K562 (cell line): ENCODE measurements around the gene ERVFRD-1.
A peak's percentile ranks its signal among the peaks of the same experiment; 100 is the strongest.

ENCODE experiments used
- BHLHE40 ChIP-seq: IDR thresholded peaks from 2 replicates; pipeline ENCODE4 v1.6.1; 2011; ENCODE audit warnings: low read length, improper control_type of control experiment
- ESRRA ChIP-seq: fragments of 450-650 bp; IDR thresholded peaks from 2 replicates; pipeline ENCODE4 v1.6.1; 2014; ENCODE audit warnings: low read depth, mild to moderate bottlenecking, moderate library complexity, borderline replicate concordance
- FOXK2 ChIP-seq, 2 experiments: fragments of 450-650 bp; IDR thresholded peaks in 1 of 2; conservative IDR thresholded peaks in 1 of 2; 2 replicates each; pipeline ENCODE4 v1.6.1; 2016; ENCODE audit warnings: low read depth in 2 of 2, mild to moderate bottlenecking in 1 of 2
- MAZ ChIP-seq, 2 experiments: fragments of 450-650 bp in 1 of 2; sonication (generic) in 1 of 2; formaldehyde crosslinking; IDR thresholded peaks in 1 of 2; conservative IDR thresholded peaks in 1 of 2; 2 replicates each; pipeline versions ENCODE4 v1.4.0 to v1.5.0; 2020; ENCODE audit warnings: mild to moderate bottlenecking in 1 of 2, missing genetic modification reagents in 1 of 2
- MXI1 ChIP-seq: IDR thresholded peaks from 2 replicates; pipeline ENCODE4 v1.6.1; 2011; ENCODE audit warnings: low read depth, mild to moderate bottlenecking, improper control_type of control experiment, low read length
- TF ChIP-seq, protein P1 (sequence below): sonication (generic); formaldehyde crosslinking; IDR thresholded peaks from 2 replicates; pipeline ENCODE4 v1.8.0; 2022; ENCODE audit warnings: mild to moderate bottlenecking, low read depth, missing genetic modification reagents
- TF ChIP-seq, protein P2 (sequence below): sonication (generic); formaldehyde crosslinking; IDR thresholded peaks from 2 replicates; pipeline ENCODE4 v1.8.0; 2023; ENCODE audit warnings: mild to moderate bottlenecking, missing genetic modification reagents
- TF ChIP-seq, protein P3 (sequence below): fragments of 250-450 bp; sonication (Bioruptor Pico); IDR thresholded peaks from 2 replicates; pipeline ENCODE4 v1.4.0; 2020

DNA sequence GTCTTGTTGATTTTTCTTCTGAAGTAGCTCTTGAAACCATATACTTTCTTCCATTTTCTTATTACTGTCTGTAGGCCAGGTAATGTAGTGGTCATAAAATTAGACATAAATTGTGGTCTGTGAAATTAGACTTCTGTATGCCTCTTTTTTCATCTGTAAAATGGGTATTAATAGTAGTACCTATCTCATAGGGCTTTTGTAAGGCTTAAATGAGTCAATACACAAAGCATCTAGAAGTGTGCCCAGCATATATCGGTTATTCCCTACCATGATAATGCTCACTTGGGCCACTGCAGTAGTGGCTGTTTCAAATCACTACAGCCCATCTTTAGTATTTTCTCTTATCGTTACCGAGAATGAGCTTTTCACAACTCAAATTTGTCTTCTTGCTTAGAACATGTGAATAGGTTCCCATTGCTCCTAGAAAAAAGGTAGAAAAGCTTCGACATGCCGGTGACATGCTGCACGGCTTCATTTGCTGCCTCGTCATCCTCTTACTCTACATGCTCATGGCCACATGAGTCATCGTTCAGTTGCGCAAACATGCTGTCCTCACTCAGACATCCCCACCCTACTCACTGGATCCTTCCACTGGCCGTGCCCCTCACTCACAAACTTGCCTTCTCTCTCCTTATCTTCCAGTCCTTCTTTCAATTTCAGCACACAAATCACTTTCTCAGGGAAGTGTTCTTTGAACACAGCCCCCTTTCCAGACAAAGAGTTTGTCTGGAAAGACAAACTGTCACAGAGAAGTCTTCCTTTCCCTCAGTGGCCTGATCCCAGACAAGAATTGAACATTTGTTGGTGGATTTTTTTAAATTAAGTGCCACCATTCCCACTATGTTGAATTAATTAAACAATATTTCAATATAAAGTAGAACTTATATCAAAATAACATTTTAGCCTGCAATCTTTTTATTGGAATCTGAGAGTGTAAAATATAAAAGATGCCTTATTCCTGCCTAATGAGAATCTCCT is 32.2 kb upstream of the ERVFRD-1 start:
- no peak for TF ChIP-seq MXI1
- TF ChIP-seq ESRRA, result no peak
- TF ChIP-seq, protein P1, sequence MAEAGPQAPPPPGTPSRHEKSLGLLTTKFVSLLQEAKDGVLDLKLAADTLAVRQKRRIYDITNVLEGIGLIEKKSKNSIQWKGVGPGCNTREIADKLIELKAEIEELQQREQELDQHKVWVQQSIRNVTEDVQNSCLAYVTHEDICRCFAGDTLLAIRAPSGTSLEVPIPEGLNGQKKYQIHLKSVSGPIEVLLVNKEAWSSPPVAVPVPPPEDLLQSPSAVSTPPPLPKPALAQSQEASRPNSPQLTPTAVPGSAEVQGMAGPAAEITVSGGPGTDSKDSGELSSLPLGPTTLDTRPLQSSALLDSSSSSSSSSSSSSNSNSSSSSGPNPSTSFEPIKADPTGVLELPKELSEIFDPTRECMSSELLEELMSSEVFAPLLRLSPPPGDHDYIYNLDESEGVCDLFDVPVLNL (CRISPR knock-in tag), result no peak
- TF ChIP-seq, protein P2, sequence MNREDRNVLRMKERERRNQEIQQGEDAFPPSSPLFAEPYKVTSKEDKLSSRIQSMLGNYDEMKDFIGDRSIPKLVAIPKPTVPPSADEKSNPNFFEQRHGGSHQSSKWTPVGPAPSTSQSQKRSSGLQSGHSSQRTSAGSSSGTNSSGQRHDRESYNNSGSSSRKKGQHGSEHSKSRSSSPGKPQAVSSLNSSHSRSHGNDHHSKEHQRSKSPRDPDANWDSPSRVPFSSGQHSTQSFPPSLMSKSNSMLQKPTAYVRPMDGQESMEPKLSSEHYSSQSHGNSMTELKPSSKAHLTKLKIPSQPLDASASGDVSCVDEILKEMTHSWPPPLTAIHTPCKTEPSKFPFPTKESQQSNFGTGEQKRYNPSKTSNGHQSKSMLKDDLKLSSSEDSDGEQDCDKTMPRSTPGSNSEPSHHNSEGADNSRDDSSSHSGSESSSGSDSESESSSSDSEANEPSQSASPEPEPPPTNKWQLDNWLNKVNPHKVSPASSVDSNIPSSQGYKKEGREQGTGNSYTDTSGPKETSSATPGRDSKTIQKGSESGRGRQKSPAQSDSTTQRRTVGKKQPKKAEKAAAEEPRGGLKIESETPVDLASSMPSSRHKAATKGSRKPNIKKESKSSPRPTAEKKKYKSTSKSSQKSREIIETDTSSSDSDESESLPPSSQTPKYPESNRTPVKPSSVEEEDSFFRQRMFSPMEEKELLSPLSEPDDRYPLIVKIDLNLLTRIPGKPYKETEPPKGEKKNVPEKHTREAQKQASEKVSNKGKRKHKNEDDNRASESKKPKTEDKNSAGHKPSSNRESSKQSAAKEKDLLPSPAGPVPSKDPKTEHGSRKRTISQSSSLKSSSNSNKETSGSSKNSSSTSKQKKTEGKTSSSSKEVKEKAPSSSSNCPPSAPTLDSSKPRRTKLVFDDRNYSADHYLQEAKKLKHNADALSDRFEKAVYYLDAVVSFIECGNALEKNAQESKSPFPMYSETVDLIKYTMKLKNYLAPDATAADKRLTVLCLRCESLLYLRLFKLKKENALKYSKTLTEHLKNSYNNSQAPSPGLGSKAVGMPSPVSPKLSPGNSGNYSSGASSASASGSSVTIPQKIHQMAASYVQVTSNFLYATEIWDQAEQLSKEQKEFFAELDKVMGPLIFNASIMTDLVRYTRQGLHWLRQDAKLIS (CRISPR knock-in tag), result no peak
- TF ChIP-seq FOXK2 (conservative IDR thresholded peaks at IDR 0.05 in 1 of 2, IDR thresholded peaks at IDR 0.05 in 1 of 2; ENCODE audit: low read depth in 2 of 2), result peak; percentile 64 to 68; a peak in 2 of 4 replicates
- TF ChIP-seq MAZ (CRISPR knock-in tag; conservative IDR thresholded peaks at IDR 0.05 in 1 of 2, IDR thresholded peaks at IDR 0.05 in 1 of 2), result peak in 1 of 2 experiments; percentile 50; a peak in 1 of 4 replicates
- peak; percentile 76 for TF ChIP-seq BHLHE40
- TF ChIP-seq, protein P3, sequence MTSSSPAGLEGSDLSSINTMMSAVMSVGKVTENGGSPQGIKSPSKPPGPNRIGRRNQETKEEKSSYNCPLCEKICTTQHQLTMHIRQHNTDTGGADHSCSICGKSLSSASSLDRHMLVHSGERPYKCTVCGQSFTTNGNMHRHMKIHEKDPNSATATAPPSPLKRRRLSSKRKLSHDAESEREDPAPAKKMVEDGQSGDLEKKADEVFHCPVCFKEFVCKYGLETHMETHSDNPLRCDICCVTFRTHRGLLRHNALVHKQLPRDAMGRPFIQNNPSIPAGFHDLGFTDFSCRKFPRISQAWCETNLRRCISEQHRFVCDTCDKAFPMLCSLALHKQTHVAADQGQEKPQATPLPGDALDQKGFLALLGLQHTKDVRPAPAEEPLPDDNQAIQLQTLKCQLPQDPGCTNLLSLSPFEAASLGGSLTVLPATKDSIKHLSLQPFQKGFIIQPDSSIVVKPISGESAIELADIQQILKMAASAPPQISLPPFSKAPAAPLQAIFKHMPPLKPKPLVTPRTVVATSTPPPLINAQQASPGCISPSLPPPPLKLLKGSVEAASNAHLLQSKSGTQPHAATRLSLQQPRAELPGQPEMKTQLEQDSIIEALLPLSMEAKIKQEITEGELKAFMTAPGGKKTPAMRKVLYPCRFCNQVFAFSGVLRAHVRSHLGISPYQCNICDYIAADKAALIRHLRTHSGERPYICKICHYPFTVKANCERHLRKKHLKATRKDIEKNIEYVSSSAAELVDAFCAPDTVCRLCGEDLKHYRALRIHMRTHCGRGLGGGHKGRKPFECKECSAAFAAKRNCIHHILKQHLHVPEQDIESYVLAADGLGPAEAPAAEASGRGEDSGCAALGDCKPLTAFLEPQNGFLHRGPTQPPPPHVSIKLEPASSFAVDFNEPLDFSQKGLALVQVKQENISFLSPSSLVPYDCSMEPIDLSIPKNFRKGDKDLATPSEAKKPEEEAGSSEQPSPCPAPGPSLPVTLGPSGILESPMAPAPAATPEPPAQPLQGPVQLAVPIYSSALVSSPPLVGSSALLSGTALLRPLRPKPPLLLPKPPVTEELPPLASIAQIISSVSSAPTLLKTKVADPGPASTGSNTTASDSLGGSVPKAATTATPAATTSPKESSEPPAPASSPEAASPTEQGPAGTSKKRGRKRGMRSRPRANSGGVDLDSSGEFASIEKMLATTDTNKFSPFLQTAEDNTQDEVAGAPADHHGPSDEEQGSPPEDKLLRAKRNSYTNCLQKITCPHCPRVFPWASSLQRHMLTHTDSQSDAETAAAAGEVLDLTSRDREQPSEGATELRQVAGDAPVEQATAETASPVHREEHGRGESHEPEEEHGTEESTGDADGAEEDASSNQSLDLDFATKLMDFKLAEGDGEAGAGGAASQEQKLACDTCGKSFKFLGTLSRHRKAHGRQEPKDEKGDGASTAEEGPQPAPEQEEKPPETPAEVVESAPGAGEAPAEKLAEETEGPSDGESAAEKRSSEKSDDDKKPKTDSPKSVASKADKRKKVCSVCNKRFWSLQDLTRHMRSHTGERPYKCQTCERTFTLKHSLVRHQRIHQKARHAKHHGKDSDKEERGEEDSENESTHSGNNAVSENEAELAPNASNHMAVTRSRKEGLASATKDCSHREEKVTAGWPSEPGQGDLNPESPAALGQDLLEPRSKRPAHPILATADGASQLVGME (CRISPR knock-in tag), result no peak
